Stimulated activated CD8-positive, alpha-beta memory T cell treated with anti-CD3 and anti-CD28 coated beads, Interleukin-2, amount 100 ng/mL, for 48 hours (primary cell): Measurements from ENCODE around the gene SP9.

Experiments
- DNase-seq, 2 donors: peaks; one replicate each; pipeline ENCODE4 v3.0.0-alpha.2; 2020; ENCODE audit warnings: low read depth in 2 of 2

SP9 gene

GRCh38 chr2:174333372-174334277 lies 1.1 kb upstream of the SP9 start:
- DNase-seq: no peak

GRCh38 chr2:174334278-174334715 lies 457 bp upstream of the SP9 start:
- DNase-seq: no peak

GRCh38 chr2:174335254-174335987 lies 667 bp downstream of the SP9 start:
- no peak for DNase-seq

- DNase-seq: no peak
Observed at GRCh38 chr2:174335988-174336500, 1.3 kb downstream of the SP9 start.

GRCh38 chr2:174336501-174337336 lies 2.0 kb downstream of the SP9 start:
- DNase-seq: no peak

GRCh38 chr2:174337337-174338146 lies 2.8 kb downstream of the SP9 start:
- no peak for DNase-seq

- no peak for DNase-seq
Observed at GRCh38 chr2:174338147-174338605, 3.4 kb downstream of the SP9 start.

- DNase-seq: no peak
Observed at GRCh38 chr2:174338671-174339560, 4.2 kb downstream of the SP9 start.

- DNase-seq: no peak
Observed at GRCh38 chr2:174339561-174340399, 5.0 kb downstream of the SP9 start.

- no peak for DNase-seq
Observed at GRCh38 chr2:174340400-174341292, 5.9 kb downstream of the SP9 start.

GRCh38 chr2:174341293-174341994 lies 6.7 kb downstream of the SP9 start:
- peak; percentile 71 to 83 for DNase-seq

- DNase-seq: no peak
Observed at GRCh38 chr2:174341995-174342685, 7.4 kb downstream of the SP9 start.

GRCh38 chr2:174342686-174343342 lies 8.1 kb downstream of the SP9 start:
- no peak for DNase-seq

- DNase-seq: no peak
Observed at GRCh38 chr2:174343343-174343622, 8.5 kb downstream of the SP9 start.

- no peak for DNase-seq
Observed at GRCh38 chr2:174343623-174344455, 9.1 kb downstream of the SP9 start.
